GM19238 (cell line): ENCODE data around the gene ERAL1.
"Not testable (repeated sequence)": the region's sequence is repeated elsewhere in the genome, so short reads cannot be mapped to it uniquely, and the experiment has no call there.

Experiments
- DNase-seq: peaks from one replicate; pipeline ENCODE4 v3.0.0; 2011; ENCODE audit warnings: low spot score; ENCODE audit not compliant: insufficient read length

ERAL1 gene

GRCh38 chr17:28849281-28849680 is 5.5 kb upstream of the ERAL1 start:
- no peak for DNase-seq

DNA sequence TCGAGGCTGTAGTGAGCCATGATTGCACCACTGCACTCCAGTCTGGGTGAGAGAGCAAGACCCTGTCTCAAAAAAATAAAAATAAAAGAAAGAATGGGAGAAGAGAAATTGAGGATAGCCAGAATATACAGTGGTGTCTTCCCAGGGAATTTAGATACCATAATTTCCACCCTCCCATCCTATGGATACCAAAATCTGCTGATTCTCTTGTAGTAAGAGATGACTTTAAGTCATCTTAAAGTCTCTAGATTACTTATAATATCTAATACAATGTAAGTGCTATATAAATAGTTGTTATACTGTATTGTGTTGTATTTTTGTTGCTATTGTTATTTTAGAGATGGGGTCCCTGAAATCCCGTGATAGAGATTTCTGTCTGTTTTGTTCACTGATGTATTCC is 1.5 kb upstream of the ERAL1 start:
- no peak for DNase-seq

GRCh38 chr17:28855336-28855679 is 492 bp downstream of the ERAL1 start:
- no peak for DNase-seq

GRCh38 chr17:28856028-28856574 is 1.3 kb downstream of the ERAL1 start:
- DNase-seq = no peak

GRCh38 chr17:28857905-28858800 is 3.3 kb downstream of the ERAL1 start:
- DNase-seq = no peak

DNA sequence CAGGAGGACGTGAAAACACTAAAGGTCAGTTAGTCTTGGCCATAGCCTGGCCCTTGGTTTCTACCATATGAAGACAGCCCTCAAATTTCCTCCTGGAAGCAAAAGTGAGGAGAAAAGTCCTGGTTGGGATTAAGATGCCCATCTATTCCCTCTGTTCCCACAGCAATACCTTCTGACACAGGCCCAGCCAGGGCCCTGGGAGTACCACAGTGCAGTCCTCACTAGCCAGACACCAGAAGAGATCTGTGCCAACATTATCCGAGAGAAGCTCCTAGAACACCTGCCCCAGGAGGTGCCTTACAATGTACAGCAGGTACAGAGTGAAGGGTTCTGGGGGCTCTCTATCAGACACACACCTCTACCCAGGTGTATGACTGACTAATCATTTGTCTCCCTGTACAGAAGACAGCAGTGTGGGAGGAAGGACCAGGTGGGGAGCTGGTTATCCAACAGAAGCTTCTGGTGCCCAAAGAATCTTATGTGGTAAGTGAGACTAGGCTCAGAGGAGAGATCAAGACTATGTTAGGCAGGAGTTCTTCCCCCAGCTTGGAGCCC is 4.1 kb downstream of the ERAL1 start:
- no peak for DNase-seq

DNA sequence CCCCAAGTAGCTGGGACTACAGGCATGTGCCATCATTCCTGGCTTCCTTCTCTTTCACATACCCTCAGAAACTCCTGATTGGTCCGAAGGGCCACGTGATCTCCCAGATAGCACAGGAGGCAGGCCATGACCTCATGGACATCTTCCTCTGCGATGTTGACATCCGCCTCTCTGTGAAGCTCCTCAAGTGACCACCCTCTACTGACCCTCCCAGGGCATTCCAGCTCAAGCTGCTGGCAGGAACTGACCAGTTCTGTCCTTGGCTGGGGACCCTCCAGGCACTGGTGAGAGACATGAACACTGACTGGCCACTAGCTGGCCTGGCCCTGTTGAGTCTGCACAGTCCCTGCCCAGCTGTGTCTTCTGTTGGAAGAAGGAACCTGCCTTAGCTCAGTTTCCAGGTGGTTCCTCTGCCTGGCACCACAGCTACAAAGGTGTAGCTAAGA is 5.6 kb downstream of the ERAL1 start:
- DNase-seq = no peak

DNA sequence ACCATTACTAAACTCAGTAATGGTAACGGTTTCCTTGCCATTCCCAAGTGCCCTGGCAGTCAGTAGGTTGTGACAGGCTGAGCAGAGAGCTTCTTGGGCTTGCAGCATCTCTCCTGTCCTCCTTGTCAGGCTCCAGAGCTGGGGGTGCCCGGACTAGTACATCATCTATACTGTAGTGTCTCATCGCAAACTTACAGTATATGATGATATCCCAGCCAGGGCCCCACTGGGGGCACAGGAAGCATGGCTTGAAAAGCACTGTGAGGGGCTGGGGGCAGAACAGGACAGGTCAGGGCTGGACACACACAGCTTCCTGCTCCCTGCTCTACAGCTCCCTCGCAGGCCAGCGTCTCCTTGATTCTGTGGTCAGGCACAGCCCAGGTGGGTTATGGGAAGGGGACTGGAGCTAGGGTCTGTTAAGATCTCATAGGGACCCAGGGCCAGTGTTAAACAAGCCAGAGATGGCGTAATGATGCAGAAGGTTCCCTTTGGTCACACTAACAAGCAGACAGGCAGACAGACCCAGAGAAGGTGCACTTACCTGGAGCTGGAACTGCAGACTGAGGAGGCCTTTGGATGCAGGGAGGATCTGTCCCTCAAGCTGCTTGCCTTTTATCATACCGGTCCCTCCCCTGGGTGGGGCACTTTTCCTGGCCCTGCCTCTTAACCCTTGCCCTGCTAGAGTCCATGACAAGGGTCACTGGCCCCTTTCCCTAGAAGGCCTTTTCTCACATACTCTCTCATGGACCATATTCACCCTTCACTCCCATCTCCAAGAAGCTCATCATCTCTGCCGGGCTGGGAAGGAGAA is 6.8 kb downstream of the ERAL1 start:
- no peak for DNase-seq

- no peak for DNase-seq
These were observed 7.7 kb downstream of the ERAL1 start for GRCh38 chr17:28862561-28862960.

DNA sequence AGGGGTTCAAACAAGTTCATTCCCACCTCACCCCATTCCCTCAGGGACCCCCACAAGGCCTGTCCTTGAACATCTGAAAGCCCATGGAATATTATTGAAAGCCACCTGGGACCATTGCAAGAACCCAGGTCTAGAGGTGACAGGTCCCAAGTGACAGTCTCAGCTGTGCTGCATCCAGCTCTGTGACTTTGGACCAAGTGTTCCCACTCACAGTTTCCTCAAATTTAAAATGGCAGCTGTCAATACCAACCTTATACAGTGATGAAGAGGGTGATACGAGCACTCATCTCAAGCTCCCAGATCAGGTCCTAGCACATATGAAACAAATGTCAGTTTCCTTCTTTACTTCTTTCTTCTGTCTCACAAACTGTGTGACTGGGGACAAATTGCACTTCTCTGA is 9.1 kb downstream of the ERAL1 start:
- DNase-seq = no peak

DNA sequence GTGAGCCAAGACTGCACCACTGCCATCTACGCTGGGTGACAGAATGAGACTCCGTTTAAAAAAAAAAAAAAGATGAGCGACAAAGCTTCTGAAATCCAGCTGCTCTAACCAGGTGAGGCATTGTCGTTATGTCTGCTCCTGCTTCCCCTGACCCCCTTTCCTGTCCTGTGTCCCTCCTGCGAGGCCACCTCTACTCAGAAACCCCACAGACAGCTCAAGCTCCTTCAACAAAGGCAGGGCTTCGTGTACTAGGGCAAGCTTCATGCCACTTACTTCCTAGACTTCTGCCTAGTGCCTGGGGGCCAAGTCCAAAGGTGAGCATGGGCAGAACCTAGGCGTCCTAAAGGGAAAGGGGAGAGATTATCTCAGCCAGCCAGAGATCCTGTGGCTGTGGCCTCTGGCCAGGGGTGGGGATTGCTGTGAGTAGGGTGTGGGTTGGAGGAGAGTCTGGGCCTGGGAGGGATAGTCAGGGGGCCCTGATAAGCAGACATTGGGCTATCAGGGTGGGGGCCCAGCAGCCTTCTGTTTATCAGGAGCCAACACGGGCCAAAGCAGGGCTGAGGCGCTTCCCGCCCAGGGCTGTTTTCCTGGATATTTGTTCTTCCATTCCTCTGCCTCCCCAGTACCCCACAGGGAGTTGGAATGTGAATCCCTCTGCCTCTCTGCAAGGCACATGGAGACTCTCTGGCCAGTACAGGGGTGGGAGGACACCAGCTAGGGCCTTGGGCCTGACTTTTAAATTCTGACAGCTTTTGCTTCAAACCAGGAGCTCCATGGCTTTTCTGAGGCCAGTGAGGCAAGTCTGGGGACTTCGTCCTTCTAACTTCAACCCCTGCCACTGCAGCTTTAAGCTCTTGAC is 10.4 kb downstream of the ERAL1 start:
- no peak for DNase-seq

DNA sequence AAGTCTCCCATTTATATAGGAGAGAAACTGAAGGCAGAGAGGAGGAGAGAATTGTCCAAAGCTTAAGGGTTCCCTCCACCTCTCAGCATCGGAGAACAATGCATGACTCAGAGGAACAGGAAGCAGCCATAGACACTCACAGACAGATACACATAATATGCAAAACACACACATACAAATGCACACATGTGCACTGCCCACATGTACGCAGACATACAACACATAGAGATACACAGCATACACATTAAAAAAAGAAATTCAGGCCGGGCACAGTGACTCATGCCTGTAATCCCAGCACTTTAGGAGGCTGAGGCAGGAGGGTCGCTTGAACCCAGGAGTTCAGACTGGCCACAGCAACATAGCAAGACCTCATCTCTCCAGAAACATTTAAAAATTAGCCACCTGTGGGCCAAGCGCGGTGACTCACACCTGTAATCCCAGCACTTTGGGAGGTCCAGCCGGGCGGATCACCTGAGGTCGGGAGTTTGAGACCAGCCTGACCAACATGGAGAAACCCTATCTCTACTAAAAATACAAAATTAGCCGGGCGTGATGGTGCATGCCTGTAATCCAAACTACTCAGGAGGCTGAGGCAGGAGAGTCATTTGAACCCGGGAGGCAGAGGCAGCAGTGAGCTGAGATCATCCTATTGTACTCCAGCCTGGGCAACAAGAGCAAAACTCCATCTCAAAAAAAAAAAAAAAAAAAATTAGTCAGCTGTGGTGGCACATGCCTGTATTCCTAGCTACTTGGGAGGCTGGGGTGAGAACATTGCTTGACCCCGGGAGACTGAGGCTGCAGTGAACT is 11.3 kb downstream of the ERAL1 start:
- DNase-seq = no peak

GRCh38 chr17:28867276-28867675 is 12.5 kb downstream of the ERAL1 start:
- no peak for DNase-seq

- peak; percentile 80 for DNase-seq
These were observed 16.3 kb downstream of the ERAL1 start for GRCh38 chr17:28871056-28871579.

DNA sequence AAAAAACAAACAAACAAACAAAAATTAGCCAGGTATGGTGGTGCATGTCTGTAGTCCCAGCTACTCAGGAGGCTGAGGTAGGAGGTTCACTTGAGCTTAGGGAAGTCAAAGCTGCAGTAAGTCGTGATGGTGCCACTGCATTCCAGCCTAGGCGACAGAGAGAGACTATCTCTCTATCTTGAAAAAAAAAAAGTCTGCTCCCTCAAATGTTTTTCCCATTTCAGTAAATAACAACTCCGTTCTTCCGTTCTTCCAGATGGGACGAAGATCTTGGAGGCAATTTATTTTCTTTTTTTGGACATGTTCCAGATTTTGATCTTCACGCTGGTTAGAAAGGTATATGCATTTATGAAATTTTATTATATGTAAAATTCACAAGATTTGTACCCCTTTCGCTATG is 19.0 kb downstream of the ERAL1 start:
- no peak for DNase-seq

DNA sequence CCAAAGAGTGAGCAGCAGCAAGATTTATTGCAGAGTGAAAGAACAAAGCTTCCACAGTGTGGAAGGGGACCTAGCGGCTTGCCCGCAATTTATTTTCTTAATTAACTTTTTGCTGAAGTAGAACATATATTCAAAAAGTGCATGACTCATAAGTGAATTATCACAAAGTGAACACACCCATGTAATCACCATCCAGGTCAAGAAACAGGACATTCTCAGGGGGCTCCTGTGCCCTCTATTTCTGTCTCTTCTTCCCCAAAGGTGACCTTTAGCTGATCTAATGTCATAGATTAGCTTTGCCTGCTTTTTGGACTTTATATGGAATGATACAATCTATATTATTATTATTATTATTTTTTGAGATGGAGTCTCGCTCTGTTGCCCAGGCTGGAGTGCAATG is 19.9 kb downstream of the ERAL1 start:
- no peak for DNase-seq

DNA sequence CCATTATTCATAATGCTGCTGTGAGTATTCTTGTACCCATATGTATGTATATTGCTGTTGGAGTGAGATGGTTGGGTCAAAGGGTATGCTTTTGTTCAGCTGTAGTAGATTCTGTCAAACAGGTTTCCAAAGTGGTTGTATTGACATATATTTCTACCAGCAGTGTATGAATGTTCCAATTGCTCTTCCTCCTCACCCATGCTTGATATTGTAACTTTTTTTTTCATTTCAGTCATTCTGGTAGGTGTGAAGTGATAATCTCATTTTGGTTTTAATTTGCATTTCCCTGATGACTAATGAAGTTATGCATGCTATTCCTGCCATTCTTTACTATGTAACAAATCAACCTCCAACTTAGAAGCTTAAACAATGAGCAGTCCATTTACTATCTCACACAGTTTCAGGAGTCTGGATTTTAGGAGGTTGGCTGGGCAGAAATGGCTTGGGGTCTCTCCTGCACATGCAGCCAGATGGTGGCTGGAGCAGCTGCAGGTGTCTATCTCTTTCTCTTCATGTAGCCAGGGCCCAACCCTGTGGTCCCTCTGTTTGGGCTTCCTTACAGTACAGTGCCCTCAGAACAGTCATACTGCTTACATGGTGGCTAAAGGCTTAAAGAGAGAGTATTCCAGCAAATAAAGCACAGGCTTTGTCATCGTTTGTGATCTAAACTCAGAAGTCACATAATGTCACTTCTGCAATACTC is 21.2 kb downstream of the ERAL1 start:
- no peak for DNase-seq

GRCh38 chr17:28877150-28877711 is 22.4 kb downstream of the ERAL1 start:
- not testable (repeated sequence) for DNase-seq
